Hematopoietic multipotent progenitor cell treated with erythropoietin and hydrocortisone succinate and interleukin-3 and kit ligand, for 17 days (in vitro differentiated cells): ENCODE data around the gene KIRREL3.
A peak's percentile ranks its signal among the peaks of the same experiment; 100 is the strongest.

Experiments used
- DNase-seq: peaks from one replicate; pipeline ENCODE4 v3.0.0-alpha.2; 2015; ENCODE audit warnings: low spot score

The KIRREL3 gene

DNA sequence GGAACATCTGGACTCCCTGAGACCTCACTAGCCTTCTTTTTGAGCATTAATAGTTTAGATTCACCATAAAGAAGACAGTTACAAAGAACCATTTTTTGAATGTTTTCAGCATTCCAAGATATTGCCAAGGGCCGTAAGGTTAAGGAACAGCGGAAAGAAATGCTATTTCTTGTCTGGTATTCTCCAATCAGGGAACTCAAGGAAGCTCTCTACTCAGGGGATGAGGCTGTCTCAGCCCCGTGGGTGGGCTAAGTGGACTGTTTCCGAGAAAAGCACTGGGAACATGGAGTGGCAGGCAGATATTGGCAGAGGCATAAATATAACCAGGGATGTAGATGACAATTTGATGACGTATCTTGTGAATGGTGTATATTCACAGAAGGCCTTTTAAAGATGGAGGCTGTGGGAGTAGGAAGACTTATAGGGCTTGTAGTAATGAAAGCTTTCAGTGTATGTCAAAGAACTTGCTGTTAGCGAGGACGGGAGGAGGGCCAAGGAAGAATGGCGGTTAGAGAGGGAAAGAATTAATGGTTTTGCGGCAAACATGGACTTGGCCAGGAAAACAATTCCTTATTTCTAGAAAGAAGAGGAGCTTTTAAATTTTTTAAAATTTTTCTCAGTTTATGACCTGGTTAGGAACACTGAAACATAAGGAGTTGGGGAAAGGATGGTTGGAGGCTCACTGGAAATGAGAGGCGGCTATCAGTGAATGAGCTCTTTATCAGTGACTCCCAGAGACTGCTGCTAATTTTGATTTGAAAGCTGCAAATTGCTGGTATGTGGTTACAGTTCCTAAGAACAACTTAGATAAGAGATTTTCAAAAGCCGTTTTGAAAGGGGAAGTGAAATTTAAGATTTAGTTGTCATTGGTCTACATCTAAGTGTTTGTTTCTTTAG lies 580.5 kb downstream of the KIRREL3 start:
- DNase-seq = peak; percentile 26

- DNase-seq = no peak
Observed at GRCh38 chr11:126418887-126419286, 581.7 kb downstream of the KIRREL3 start.

DNA sequence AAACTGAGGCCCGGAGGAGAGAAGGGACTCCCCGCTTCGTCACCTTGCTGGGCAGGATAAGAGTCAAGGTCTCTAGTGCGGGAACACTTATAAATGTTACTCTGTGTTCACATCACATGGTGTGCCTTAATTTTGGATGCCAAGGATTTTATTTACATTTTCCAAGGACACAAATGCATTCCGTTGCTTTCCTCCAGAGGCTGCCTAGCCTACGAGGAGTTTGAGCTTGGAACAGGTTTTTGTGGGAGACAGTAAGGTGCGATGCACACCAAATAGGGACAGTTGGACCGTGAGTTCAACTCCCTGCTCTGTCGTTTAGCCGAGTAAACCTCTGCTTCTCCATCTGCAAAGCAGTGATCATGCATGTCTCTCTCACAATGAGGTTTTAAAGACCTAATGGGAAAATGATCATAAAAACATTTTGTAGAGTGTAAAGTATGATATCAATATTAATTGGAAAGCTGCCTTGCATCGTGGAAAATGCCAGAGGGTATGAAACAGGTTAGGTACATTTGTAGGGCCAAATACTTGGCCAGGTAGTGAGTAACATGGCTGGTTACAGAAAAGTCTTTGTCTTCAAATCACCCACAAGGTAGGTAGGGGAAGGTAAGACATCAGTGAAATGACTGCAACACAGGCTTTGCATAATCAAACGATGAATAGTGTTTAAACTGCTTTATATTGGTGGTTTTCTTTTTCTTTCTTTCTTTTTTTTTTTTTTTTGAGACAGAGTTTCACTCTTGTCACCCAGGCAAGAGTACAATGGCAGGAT lies 583.3 kb downstream of the KIRREL3 start:
- no peak for DNase-seq

- DNase-seq = no peak
Observed at GRCh38 chr11:126416542-126417090, 584.0 kb downstream of the KIRREL3 start.

DNA sequence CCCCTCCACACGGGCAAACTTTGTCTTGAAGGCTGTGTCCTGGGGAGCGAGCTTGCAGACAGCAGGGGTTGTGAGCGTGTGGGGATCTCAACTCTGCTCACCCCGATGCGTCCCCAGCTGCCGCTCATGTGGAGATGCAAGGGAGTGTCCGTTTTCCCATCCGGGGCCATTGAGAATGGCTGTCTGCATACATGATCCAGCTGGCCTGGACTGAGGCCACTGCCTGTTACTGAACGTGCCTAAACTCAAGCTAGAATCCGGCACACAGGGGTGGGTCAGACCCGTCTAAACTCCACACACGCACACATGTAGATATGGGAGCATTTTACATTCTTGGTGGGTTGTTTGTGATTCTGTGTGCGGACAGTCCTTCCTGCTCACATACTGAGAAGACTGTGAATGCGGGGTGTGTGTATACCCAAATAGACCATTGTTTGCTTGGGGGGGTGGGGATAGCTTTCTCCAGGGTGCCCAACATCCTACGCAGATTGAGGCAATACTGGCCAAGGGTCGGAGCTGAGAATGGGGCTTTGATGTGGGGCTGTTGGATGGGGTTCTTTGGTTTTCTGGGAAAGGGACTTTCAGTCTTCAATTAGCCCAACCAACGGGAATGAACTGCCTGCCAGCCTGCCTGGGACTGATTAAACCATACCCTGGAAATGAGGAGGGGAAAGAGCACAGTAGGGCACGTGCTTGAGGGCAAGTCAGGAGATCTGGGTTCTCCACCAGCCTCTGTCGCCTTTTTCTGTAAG lies 584.7 kb downstream of the KIRREL3 start:
- no peak for DNase-seq

GRCh38 chr11:126415128-126415527 lies 585.4 kb downstream of the KIRREL3 start:
- DNase-seq = no peak

DNA sequence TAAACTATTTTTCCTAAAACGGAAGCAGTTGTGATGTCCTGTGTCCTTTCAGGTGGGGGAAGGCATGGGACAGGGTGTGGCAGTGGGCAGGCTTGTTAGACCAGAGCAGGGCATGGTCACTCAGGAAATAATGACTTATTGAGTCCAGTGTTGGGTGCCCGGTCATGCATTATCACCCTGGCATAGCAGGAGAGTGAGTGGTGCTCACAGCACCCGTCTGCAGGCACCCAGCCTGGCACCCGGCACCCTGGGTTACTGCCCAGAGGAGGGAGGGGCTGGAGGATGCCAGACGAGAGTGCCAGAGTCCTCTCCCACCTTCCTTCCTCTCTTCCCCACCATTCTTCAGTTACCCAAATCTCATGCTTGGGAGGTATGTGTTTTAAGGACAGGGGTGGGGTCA lies 586.0 kb downstream of the KIRREL3 start:
- DNase-seq = no peak

GRCh38 chr11:126413843-126414405 lies 586.6 kb downstream of the KIRREL3 start:
- DNase-seq = no peak

DNA sequence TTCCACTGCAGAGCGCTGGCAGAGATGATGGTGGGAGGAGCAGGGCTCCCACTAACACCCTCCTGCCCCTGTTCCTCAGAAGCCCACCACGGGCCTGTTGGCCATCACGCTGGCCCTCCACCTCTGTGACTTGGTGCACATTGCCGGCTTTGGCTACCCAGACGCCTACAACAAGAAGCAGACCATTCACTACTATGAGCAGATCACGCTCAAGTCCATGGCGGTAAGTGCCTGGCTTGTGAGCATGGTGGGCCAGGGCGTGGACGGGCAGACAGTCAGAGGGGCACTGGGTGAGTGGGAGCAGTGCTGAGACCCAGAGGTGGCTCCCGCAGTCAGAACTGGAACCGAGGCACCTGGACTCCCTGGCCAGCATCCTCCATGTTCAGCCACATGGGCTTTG lies 587.1 kb downstream of the KIRREL3 start:
- DNase-seq = no peak

DNA sequence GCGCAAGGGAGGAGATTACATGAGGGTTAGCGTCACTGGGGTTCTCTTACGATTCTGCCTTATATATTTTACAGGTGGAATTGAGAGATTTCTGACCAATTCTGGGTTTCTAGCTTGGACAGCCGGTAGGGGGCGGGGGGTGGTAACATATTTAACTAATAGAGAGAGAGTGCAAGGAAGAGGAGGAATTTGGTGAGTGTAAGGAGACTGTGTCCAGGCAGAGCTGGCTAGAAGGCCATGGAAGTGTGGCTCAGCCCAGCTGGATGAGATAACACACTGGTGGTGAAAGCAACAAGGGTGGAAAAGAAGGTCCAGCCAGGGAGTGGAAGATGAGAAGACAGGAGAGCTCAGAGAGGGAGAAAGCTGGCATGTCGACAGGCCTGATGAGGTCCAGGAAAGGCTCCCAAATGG lies 588.6 kb downstream of the KIRREL3 start:
- no peak for DNase-seq

DNA sequence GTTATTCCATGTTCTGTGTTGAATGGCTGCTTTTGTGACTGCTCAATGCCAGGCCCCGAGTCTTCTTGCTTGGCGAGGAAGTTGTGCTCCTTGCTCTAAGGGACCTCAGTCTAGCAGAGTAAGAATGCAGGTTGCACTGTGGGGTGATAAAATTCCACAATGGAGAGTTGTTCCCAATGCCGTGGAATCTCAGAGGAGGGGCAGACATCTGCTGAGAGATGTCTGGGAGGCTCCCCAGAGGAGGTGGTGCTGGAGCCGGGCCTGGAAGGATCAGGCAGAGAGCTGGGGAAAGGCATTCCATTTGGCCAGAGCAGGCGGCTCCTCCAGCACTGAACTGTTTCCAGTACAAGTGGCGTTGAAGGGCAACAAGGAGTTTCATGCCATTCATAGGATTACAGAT lies 589.9 kb downstream of the KIRREL3 start:
- DNase-seq = no peak

DNA sequence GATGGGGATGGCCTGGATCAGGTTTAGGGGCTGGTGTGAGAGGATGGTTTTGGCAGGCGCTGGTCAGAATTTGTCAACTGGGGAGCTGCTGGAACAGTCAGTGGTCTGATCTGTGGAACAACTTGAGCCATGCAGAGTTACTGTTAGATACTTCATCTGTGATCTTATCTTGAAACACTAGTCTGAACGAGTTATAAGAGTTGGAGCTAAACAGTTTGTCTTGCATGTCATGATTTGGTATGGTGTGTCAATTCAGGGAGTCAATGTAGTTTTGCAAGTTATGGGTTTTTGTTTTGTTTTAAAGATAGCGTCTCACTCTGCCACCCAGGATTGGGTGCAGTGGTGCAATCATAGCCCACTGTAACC lies 591.0 kb downstream of the KIRREL3 start:
- no peak for DNase-seq

DNA sequence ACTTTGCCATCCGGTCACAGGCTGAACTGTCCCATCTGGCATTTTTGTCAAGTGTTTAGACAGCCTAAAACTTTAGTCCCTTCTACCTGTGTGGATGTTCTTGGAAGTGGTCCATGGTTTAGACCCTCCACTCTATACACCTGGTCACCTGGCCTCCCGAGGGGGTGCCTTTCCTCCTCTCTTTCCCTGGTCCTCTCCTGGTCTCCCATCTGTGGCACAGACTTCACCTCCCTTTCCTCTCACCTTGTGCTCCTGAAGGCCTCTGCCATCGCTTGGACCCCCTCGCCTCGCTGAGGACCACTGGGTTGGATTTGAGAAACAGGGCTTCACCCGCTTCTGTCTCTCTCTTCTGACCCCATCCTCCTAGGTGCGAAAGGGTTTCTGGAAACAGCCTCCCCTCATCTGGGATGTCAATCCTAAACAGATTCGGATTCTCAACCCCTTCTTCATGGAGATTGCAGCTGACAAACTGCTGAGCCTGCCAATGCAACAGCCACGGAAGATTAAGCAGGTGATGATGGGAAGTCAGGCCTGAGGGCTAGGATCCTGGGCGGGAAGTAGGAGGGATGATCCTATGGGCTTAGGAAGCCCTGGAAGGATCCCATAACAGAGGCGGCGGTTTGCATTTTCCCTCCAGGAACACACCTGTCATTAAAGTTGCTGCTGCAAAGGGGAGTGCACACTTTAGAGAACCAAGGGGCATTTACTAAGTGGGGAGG lies 591.5 kb downstream of the KIRREL3 start:
- DNase-seq = no peak

DNA sequence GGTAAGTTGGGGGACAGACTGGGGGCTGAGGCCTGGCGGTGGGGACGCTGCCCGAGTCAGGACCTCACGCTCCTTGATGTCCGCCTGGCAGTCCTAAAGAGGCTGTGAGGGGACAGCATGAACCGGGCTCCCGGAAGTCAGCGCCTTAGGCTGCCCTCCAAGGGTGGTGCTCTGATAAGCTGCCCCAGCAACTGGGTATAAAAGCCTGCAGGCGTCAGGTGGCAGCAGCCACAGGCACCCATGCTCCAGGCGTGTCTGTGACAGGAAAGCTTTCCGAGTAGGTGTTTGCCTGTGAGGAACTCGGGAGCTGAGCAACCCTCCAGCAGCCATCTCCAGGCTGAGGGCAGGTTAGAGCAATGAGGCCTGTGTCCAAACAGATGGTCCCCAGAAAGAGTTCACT lies 592.1 kb downstream of the KIRREL3 start:
- no peak for DNase-seq

GRCh38 chr11:126407682-126408288 lies 592.8 kb downstream of the KIRREL3 start:
- no peak for DNase-seq

- DNase-seq = no peak
Observed at GRCh38 chr11:126407101-126407521, 593.5 kb downstream of the KIRREL3 start.

DNA sequence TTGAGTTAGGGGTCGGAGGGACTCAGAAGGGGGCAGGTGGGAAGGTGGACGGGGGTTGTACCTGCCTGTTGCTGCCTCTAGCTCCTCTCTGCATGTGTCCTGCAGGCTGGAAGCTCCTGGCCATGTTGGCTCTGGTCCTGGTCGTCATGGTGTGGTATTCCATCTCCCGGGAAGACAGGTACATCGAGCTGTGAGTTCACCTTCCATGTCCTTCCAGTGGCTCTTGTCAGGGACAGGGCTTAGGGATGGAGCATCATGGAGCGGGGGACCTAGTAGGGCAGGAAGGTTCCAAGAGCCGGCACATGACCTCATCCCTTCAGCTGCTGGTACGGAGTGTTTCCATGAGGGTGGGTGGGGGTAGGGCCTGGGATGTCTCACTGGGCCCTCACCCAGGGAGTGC lies 594.2 kb downstream of the KIRREL3 start:
- no peak for DNase-seq

- no peak for DNase-seq
Observed at GRCh38 chr11:126405906-126406305, 594.7 kb downstream of the KIRREL3 start.

- no peak for DNase-seq
Observed at GRCh38 chr11:126405374-126405773, 595.2 kb downstream of the KIRREL3 start.

GRCh38 chr11:126404367-126404766 lies 596.2 kb downstream of the KIRREL3 start:
- DNase-seq = no peak

DNA sequence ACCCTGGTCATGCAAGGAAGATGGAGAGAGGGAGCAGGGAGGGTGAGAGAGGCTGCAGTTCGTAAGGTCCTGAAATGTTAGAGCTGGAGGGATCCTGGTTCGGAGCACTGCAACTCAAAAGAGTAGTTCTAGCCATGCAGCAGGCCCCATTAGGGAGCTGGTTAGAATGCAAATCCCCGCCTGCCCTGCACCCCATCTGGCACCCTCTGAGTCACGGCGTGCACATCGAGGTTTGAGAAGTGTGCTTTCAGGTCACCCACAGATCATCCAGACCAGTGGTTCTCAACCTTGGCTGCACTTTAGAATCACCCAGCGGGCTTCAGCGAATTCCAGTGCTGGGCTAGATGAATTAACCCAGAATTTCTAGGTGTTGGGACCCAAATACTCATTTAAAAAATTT lies 596.9 kb downstream of the KIRREL3 start:
- no peak for DNase-seq
